Esophagus muscularis mucosa (tissue), 4 donors: ENCODE results near the gene SUGT1. TPM values are rescaled to one million over a fixed set of nuclear protein-coding genes. Genes with fewer than 3 reads are reported as not detected.
"Not testable (repeated sequence)": the region's sequence is repeated elsewhere in the genome, so short reads cannot be mapped to it uniquely, and the experiment has no call there.

Source experiments
- DNase-seq: peaks from one replicate; pipeline ENCODE4 v3.0.0-alpha.2; 2017; ENCODE audit errors: extremely low spot score
- H3K27ac ChIP-seq, 4 donors: fragments of 200-600 bp; sonication (generic); replicated peaks in 1 of 4; 1 replicate in 3 of 4; 2 replicates in 1 of 4; pipeline ENCODE4 v1.5.1; 2016 to 2019; ENCODE audit warnings: mild to moderate bottlenecking in 1 of 4
- H3K27me3 ChIP-seq, 4 donors: fragments of 200-600 bp; sonication (generic); one replicate each; pipeline versions ENCODE4 v1.5.1 to v1.6.0; 2016 to 2019
- H3K36me3 ChIP-seq, 4 donors: fragments of 200-600 bp; sonication (generic); one replicate each; pipeline ENCODE4 v1.5.1; 2016 to 2019
- H3K4me1 ChIP-seq, 4 donors: fragments of 200-600 bp; sonication (generic); one replicate each; pipeline ENCODE4 v1.5.1; 2016 to 2019
- H3K4me3 ChIP-seq, 4 donors: fragments of 200-600 bp; sonication (generic); 1 replicate in 2 of 4; 2 replicates in 2 of 4; pipeline ENCODE4 v1.5.1; 2016 to 2019; ENCODE audit warnings: mild to moderate bottlenecking in 4 of 4, moderate library complexity in 1 of 4
- H3K9me3 ChIP-seq, 4 donors: fragments of 200-600 bp; sonication (generic); 1 replicate in 3 of 4; 2 replicates in 1 of 4; pipeline ENCODE4 v1.5.1; 2016 to 2019
- EP300 ChIP-seq: sonication (generic); formaldehyde crosslinking; IDR thresholded peaks from one replicate; pipeline ENCODE4 v1.6.1; 2017; ENCODE audit warnings: antibody characterized with exemption
- POLR2A ChIP-seq: fragments of 450-650 bp; IDR thresholded peaks from one replicate; pipeline ENCODE4 v1.6.1; 2017; ENCODE audit warnings: antibody characterized with exemption, moderate library complexity, mild to moderate bottlenecking, low read depth
- POLR2AphosphoS5 ChIP-seq, 2 donors: sonication (generic); formaldehyde crosslinking; IDR thresholded peaks; one replicate each; pipeline ENCODE4 v1.6.1; 2017; ENCODE audit warnings: antibody characterized with exemption in 2 of 2
- WGBS: methylation state at CpG from one replicate; pipeline ENCODE4 v1.1.5; 2018; 5-methylcytosine and 5-hydroxymethylcytosine counted together
- intact Hi-C: fragments of 100-400 bp; cut with DNase I; formaldehyde crosslinking; loops from one replicate; pipeline ENCODE4 v1.15.1; 2023
- total RNA-seq, 4 donors: library from RNA; depleted of rRNA; stranded (reverse); fragments of >200 nt; gene quantifications; one replicate each; pipeline versions ENCODE4 v1.1.0 to v1.2.1, GENCODE V29; 2016
- TF ChIP-seq, protein P1 (sequence below), 3 experiments: fragments of 200-600 bp in 2 of 3; fragments of 450-650 bp in 1 of 3; sonication (generic) in 2 of 3; IDR thresholded peaks; one replicate each; pipeline ENCODE4 v1.5.1; 2017 to 2019; ENCODE audit warnings: antibody characterized with exemption in 3 of 3, mild to moderate bottlenecking in 2 of 3, moderate library complexity in 1 of 3

The SUGT1 gene
- total RNA-seq: 10 to 100 TPM; 28.3 to 41.7 (median 33.3) TPM

DNA sequence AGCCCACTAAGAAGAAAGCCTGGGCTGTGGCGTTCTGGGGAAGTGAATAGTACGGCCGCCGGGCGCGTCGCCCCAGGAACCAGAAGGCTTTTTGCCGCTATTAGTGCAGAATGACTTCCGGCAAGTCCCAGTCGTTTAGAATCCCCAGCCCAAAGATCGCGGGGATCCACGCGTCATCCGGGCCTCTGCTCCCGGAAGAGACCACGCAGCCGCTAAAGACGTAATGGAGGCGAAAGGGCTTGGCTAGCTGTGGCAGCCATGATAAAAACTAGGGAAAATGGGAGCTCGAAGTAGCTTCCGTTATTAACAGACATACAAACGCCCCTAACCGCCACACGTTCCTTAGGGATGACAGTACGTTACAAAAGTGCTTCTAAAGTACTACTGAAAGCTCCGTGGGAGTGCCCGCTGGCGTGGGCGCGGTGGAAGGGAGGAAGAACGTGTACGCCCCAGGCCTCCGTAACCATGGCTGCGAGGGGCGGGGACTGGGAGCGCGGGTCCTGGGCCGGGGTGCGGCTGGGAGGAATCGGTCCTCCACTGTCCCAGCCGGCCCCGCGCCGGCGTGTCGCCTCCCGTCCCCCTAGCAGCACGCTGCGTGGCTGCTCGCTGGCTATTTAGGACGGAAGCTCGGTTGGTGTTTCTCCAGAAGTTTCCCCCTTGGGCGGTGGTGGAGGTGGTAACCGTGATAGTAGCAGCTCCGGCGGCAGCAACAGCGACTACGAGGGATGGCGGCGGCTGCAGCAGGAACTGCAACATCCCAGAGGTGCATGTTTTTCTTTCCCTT is at the start of gene SUGT1:
Gene SUGT1, plus strand, starts transcription at position 641 of the 784 bp plus-strand sequence. Its CDS starts 85 bp downstream, at position 726.
- DNase-seq: peak; percentile 98
- H3K36me3 ChIP-seq: peaks cover 0 to 15% (median 5%) of the 10 kb centered on the region in 4 donors
- no peaks in the 10 kb centered on the region for H3K9me3 ChIP-seq
- TF ChIP-seq, protein P1, sequence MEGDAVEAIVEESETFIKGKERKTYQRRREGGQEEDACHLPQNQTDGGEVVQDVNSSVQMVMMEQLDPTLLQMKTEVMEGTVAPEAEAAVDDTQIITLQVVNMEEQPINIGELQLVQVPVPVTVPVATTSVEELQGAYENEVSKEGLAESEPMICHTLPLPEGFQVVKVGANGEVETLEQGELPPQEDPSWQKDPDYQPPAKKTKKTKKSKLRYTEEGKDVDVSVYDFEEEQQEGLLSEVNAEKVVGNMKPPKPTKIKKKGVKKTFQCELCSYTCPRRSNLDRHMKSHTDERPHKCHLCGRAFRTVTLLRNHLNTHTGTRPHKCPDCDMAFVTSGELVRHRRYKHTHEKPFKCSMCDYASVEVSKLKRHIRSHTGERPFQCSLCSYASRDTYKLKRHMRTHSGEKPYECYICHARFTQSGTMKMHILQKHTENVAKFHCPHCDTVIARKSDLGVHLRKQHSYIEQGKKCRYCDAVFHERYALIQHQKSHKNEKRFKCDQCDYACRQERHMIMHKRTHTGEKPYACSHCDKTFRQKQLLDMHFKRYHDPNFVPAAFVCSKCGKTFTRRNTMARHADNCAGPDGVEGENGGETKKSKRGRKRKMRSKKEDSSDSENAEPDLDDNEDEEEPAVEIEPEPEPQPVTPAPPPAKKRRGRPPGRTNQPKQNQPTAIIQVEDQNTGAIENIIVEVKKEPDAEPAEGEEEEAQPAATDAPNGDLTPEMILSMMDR (IDR thresholded peaks at IDR 0.05): peak; percentile 51 to 80 (median 57)
- TF ChIP-seq EP300 (no peak), POLR2A (peak; percentile 16), POLR2AphosphoS5 (IDR thresholded peaks at IDR 0.05) (peak; percentile 88 to 91)
- H3K27me3 ChIP-seq: no peaks in the 10 kb centered on the region
- peak within 1 kb of the TSS; percentile 94 to 96 (median 95) for H3K27ac ChIP-seq
- intact Hi-C loops: loop anchor here (10.0 kb wide), 1 partner anchor 198 kb away; the partner anchor contains the start of genes CKAP2 and VPS36
- H3K4me3 ChIP-seq: peak within 1 kb of the TSS; percentile 72 to 87 (median 81)
- 0% methylated on average over 53 of the region's 61 CpGs for whole genome bisulfite sequencing
- peaks cover 27 to 50% (median 47%) of the 10 kb centered on the region in 4 donors for H3K4me1 ChIP-seq

DNA sequence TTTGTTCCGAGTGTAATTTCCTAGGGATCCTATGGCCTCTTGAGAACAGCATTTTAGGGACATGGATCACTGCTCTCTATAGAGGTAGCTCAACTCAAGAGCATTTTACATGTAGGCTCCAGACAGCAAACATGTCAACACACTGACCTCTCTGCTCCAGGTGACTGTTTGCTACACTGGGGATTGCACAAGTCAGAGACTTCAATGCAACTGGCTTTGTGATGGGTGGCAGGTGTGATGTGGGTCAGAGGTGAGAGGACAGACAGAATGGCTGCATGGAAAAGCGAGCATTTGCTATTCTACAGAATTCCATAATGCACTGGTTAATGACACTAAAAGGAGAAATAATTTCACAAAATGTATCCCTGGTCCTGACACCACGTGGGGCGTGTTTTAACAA is 49.3 kb upstream of the SUGT1 start:
- WGBS: 92% methylated on average over 2 of the region's 4 CpGs
- H3K4me3 ChIP-seq, intact Hi-C loops, H3K27ac ChIP-seq, H3K9me3 ChIP-seq, H3K36me3 ChIP-seq, H3K27me3 ChIP-seq, DNase-seq: not testable (repeated sequence)
- peaks cover 10 to 22% (median 17%) of the 10 kb centered on the region in 4 donors for H3K4me1 ChIP-seq

GRCh38 chr13:52606126-52606525 is 46.5 kb upstream of the SUGT1 start:
- DNase-seq, intact Hi-C loops, H3K36me3 ChIP-seq, H3K9me3 ChIP-seq, H3K4me3 ChIP-seq, H3K27ac ChIP-seq, H3K4me1 ChIP-seq, H3K27me3 ChIP-seq: not testable (repeated sequence)
- WGBS: 84% methylated on average over 5 of the region's 6 CpGs

DNA sequence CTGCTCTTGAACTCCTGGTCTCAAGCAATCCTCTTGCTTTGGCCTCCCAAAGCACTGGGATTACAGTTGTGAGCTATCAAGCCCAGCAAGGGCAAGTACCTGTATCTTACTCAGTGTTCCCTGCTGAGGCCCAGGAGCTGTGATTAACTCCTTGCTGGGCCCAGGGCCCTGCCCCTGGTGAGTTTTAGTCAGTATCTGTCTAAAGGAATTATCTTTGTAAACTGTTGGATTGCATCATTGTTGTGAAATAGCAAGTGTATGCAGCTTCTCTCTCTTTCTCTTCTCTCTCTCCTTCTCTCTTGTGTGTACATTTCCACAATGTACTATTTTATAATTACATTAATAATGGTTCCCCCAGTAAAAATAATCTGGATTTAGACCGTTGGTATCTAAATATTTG is 45.8 kb upstream of the SUGT1 start:
- H3K4me1 ChIP-seq, H3K27ac ChIP-seq, H3K27me3 ChIP-seq, intact Hi-C loops, H3K4me3 ChIP-seq, H3K36me3 ChIP-seq, DNase-seq, H3K9me3 ChIP-seq: not testable (repeated sequence)
- WGBS: 38% methylated on average over 1 of the region's 1 CpG

GRCh38 chr13:52608184-52608583 is 44.5 kb upstream of the SUGT1 start:
- H3K4me1 ChIP-seq, H3K27ac ChIP-seq, intact Hi-C loops, H3K27me3 ChIP-seq, H3K36me3 ChIP-seq, H3K9me3 ChIP-seq, DNase-seq, H3K4me3 ChIP-seq: not testable (repeated sequence)
- 34% methylated on average over 8 of the region's 8 CpGs for WGBS

GRCh38 chr13:52609013-52609606 is 43.5 kb upstream of the SUGT1 start:
- H3K4me1 ChIP-seq, H3K27me3 ChIP-seq, H3K27ac ChIP-seq, H3K36me3 ChIP-seq, H3K4me3 ChIP-seq, DNase-seq, H3K9me3 ChIP-seq, intact Hi-C loops: not testable (repeated sequence)
- TF ChIP-seq, protein P1 (IDR thresholded peaks at IDR 0.05): peak; percentile 14 to 30 (median 23)
- WGBS: 67% methylated on average over 10 of the region's 10 CpGs

DNA sequence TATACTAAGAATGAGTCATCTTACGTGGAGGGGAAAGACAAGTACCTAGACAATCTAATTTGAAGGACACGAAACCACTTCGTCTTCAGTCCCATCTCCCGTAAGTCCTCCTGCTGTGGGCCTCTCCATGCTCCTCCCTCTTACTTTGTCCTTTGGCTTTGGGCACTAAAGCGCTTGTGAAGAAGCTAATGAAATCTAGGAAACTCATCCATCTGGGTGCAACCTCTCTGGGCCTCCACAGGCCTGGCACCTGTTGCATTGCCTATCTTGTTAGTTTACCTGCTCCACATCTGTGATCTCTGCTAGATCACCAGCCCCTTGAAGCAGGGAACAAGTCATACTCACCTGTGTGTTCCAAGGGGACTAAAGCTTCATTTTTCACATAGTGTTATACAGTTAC is 42.5 kb upstream of the SUGT1 start:
- DNase-seq, H3K4me3 ChIP-seq, H3K9me3 ChIP-seq, intact Hi-C loops, H3K36me3 ChIP-seq, H3K4me1 ChIP-seq, H3K27me3 ChIP-seq, H3K27ac ChIP-seq: not testable (repeated sequence)
- WGBS: 91% methylated on average over 5 of the region's 5 CpGs
